ENCODE measurements around the gene LBH.
"Not testable (repeated sequence)": the region's sequence is repeated elsewhere in the genome, so short reads cannot be mapped to it uniquely, and the experiment has no call there.

Gene LBH

DNA sequence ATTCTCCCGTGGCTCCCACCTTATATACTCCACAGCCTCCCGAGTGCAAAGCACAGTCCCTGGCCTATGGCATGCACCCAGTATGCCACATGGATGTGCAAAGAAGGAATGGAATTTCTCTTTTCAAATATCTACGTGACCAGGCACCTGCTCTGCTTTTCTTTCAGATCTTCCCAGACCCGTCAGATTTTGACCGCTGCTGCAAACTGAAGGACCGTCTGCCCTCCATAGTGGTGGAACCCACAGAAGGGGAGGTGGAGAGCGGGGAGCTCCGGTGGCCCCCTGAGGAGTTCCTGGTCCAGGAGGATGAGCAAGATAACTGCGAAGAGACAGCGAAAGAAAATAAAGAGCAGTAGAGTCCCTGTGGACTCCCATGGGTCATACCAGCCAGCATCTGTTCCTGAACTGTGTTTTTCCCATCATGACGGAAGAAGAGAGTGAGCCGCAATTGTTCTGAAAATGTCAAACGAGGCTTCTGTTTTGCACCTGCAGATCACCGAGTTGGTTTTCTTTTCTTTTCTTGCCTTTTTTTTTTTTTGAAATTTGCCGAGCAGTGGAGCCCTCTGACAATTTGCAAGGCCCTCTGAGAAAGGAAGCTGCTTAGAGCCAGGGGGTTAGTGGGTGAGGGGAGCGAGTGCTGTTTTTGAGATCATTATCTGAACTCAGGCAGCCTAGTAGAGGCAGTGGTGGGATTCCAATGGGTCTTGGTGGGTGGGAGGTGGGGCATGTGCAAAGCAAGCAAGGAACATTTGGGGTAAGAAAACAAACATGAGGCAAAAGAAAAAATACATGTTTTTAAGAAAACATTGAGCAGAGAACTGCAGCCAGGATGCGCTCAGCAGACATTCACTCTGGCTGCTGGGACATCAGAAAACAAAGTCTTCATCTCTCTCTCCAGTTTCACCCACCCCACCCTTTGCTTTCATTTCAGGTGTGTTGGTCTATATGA, 26.2 kb downstream of the LBH start:
- DNase-seq (ENCODE audit: low read depth in 2 of 2) = no peak

DNA sequence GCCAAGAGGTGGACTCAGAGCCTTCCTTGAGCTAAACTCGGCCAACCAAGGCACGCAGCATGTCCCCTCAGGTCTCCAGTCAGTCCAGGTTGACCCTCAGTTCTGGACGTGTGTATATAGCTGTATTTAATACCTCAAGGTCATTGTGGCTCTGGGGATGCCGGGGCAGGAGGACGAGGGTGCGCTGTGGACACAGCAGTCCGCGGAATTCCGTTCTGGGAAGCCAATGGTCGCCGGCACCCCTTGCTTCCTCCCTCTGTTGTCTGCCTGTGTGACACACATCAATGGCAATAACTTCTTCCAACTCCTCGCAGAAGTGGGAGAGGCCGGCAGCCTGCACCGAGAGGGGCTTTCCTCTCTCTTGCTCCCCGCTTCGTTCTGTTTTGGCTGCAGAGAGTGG, 27.7 kb downstream of the LBH start:
- no peak for DNase-seq (ENCODE audit: low read depth in 2 of 2)

- DNase-seq (ENCODE audit: low read depth in 2 of 2) = no peak
Observed at GRCh38 chr2:30259827-30260679, 28.7 kb downstream of the LBH start.

- DNase-seq (ENCODE audit: low read depth in 2 of 2) = no peak
Observed at GRCh38 chr2:30260941-30261340, 29.6 kb downstream of the LBH start.

GRCh38 chr2:30261695-30262211, 30.4 kb downstream of the LBH start:
- no peak for DNase-seq (ENCODE audit: low read depth in 2 of 2)

GRCh38 chr2:30262716-30263309, 31.5 kb downstream of the LBH start:
- no peak for DNase-seq (ENCODE audit: low read depth in 2 of 2)

DNA sequence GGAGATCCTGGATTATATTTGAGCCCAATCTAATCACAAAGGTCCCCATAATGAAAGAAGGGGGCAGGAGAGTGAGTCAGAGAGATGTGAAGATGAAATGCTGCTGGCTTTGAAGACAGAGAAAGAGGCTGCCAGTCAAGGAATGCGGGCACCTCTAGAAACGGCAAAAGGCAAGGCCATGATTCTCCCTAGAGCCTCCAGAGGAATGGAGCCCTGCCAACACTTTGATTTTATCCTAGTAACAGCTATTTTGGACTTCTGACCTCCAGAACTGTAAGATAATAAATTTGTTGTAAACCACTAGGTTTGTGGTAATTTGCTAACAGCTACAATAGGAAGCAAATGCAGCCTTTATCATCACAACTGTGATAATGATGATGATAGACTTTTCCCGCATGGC, 32.9 kb downstream of the LBH start:
- DNase-seq (ENCODE audit: low read depth in 2 of 2) = no peak

DNA sequence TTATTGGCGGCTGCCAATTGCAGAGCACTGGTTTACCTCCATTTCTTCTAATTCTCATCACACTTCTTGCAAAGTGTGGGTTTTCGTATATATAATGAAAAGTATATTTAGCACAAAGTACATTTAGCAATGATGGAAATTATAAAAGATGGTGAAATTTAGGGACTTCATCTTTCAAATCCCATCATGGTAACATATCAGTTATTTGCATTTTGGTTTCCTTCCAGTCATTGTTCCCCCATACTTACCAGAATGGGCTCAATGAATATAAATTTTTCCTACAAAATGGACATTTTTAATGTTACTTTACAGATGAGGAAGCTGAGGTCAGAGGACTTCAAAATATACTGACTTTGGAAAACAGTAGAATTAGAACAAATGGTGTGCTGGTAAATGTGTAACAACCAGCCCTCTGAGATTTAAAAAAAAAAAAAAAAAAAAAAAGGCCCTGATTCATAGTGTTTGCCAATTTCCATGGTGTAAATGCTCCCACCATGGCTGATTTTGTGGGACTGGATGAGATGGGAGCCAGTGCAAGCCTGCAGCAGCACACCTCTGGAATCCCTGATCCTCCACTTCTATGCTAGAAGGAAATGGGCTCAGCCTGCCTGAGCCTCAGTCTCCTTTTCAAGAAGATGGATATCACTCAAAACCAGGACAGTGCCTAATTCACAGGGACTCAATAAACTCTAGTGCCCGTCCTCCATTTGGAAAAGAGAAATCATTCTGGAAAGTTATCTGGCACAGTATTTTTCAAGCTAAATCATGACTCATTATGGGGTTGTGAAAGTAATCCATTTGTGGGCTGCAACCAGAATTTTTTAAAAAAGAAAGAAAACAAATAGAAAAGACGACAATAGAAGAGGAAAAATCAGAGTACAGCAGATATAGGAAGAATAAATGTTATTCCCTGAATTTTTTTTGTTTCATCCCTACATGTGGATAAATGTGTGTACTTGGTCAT, 34.0 kb downstream of the LBH start:
- DNase-seq (ENCODE audit: low read depth in 2 of 2) = no peak

- DNase-seq (ENCODE audit: low read depth in 2 of 2) = no peak
Observed at GRCh38 chr2:30266051-30266621, 34.8 kb downstream of the LBH start.

- DNase-seq (ENCODE audit: low read depth in 2 of 2) = no peak
Observed at GRCh38 chr2:30266705-30267104, 35.4 kb downstream of the LBH start.

DNA sequence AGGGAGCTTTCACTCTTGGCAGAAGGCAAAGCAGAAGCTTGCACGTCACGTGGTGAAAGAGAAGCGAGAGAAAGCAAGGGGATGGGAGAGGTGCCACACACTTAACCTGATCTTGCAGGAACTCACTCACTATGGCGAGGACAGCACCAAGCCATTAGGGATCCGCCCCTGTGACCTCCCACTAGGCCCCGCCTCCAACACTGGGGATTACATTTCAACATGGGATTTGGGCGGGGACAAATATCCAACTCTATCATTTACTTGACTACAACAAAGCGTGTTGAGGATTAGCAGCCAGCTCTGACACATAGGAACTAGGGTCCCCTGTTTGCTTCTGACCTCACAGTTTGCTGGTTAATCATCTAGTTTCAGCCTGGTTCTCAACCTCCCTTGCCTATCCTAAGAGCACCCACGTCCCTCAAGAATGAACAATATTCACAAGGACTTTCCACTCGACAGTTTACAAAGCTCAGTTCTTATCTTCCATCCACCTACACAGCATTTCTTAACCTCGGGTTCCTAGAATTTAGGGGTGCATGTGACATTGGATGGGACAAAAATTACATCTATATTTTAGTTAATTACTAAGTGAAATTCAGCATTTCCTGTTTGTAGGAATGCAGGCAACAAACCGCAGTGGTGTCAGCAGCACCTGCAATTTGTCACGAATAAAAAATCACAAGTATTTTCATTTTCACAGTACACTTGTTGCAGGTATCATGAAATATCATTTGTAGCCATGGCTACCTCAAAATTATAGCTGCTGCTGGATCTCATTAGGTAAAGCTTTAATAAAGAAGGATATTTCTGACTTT, 36.0 kb downstream of the LBH start:
- peak; percentile 33 to 40 for DNase-seq (ENCODE audit: low read depth in 2 of 2)

DNA sequence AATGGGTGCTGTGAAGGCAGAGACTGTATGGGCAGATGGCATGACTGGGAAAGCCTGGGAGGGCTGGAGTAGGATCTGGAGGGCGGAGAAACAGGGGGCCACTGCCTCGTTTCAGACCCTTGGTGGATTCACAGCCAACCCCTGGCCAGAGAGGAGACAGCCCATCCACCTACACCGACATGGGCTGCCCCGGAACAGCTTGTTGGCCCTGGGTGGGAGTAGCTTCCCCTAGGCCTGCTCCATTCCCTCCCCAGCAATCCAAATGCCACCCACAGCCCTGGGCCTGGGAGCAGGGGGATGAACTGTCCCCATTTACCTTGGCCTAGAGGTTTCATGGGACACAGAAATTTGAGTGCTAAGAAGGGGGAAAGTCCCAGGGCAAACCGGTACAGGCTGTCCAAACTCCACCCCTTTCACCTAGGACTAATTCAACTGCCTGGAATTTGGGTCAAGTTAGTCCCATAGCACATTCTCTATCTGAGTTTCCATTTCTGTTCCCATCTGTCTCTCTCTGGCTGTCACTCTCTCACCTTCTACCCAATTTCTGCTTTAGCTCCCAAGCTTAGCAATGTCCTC, 37.0 kb downstream of the LBH start:
- DNase-seq (ENCODE audit: low read depth in 2 of 2) = no peak

GRCh38 chr2:30269114-30269770, 37.9 kb downstream of the LBH start:
- DNase-seq (ENCODE audit: low read depth in 2 of 2) = not testable (repeated sequence)

DNA sequence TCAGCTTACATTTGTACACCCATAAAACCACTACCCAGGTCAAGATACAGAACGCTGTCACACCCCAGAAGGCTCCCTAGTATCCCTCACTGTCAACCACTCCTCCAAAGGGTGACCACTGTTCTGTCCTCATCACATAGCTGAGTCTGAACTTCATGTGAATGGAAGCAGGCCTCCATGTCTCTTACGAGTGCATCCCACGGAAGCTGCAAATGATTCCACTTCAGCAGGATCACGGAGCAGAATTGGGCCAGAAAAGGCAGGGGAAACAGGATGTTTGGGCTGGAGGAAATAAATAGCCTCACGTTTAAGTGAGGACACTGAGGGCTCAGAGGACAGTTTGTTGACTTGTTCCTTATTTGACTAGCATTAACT, 38.4 kb downstream of the LBH start:
- no peak for DNase-seq (ENCODE audit: low read depth in 2 of 2)

- no peak for DNase-seq (ENCODE audit: low read depth in 2 of 2)
Observed at GRCh38 chr2:30270166-30270565, 38.8 kb downstream of the LBH start.

DNA sequence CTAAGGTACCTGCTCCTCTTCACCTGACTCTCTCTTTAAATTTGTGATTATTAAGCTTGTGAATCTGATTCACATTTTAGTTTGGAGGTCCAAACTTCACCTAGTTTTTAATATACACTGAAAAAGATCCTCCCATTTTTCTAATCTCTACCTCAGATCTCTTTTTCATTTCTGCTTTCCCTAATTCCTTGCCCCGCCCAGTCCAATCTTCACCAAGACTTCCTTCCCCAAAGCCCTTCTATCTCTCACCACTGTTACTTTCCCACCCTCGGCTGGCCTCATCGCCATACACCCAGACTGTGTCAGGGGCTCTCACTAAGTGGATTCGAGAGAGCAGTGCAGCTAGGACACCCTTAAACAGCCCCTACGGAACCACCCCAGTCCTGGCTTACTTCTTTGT, 40.0 kb downstream of the LBH start:
- no peak for DNase-seq (ENCODE audit: low read depth in 2 of 2)

DNA sequence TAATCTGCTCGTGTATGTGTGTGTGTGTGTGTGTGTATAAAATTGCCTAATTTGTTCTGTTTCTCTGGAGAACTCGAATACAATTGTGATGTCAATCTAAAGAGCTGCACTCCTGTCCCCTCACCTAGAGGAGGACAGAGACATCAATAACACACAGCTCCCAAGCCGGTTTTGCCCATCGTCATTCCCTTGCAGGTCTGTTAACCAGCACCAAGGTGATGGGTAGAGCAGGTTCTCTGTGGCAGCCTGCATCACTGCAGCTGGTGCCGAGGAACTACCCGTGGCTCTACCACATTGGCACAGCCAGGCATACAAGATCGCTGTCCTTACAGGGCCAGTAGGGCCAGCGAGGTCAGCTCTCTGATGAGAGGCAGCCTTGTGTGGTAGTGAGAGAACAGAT, 41.0 kb downstream of the LBH start:
- no peak for DNase-seq (ENCODE audit: low read depth in 2 of 2)

DNA sequence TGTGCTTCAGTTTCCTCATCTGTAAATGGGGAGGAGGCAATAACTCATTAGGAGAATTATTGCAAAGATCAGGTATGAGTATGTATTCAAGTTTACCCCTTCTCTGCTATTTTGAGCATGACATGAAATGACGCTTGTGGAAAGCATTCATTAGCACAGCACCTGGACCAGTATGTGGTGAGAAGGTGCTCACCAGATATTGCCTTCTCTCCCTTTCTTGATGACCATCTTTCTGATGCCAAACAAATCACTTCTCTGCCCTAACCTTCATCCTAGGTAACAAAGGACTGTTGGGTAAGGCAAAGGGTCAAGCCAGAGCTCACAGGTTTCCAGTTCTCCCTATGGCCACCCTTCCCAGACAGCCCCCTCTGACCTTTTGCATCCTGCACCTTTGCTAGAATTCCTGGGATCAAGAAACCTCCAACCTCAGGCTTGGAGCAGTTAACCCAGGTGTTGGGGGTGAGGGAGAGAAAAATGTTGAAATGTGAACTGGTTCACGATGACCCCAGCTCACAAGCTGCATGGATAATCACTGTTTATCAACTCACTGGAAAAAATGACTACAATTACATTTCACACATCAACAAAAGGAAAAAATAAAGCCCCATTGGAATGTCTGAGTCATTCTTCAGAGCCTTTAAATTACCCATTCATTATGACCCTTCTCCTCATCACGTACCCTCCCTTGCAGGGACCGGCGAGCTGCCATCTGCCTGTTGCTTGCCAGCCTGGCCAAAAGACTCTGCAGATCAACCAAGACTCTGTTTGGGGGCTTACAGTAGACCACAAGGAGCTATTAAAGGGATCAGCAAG, 41.6 kb downstream of the LBH start:
- DNase-seq (ENCODE audit: low read depth in 2 of 2) = no peak

Measured in activated CD4-positive, alpha-beta T cell treated with anti-CD3 and anti-CD28 coated beads for 24 hours (primary cell).